HepG2 (cell line): ENCODE measurements around the gene CLDND2. TPM values are rescaled to one million over a fixed set of nuclear protein-coding genes. Genes with fewer than 3 reads are reported as not detected.

Experiments used
- polyA plus RNA-seq, 8 experiments: library from polyadenylated mRNA; depleted of rRNA in 3 of 8; stranded (reverse) in 7 of 8; unstranded in 1 of 8; fragments of >200 nt; fragmentation: Illumina TruSeq in 4 of 8; extraction: Trizol in 4 of 8; gene quantifications; 2 replicates each; pipeline versions ENCODE4 v1.2.1 to v1.2.3, GENCODE V29; 2011 to 2016; ENCODE audit warnings: low read depth in 4 of 8, missing spikeins in 1 of 8, mixed read lengths in 1 of 8; ENCODE audit not compliant: insufficient read depth in 1 of 8
- total RNA-seq, 5 experiments: library from RNA; depleted of rRNA; stranded (reverse); fragments of >200 nt; fragmentation: Illumina TruSeq; extraction: Trizol; gene quantifications; 2 replicates each; pipeline ENCODE4 v1.2.3, GENCODE V29; 2016; ENCODE audit warnings: low read depth in 1 of 5

CLDND2 gene
- total and polyA plus RNA-seq, 2 of the 13 experiments (the other 11 are each of a cell fraction or from before 2014, with no cell fraction given), result 0.84 to 1.8 TPM

Other genes with a start within 250 kb of the CLDND2 start
- gene SIGLEC9, start 244.1 kb downstream of the CLDND2 start, total RNA-seq (2016; rRNA removed; fragmentation: Illumina TruSeq; extraction: Trizol), result not detected in 2 replicates
- not detected in 2 replicates for gene SIGLEC9, start 244.1 kb downstream of the CLDND2 start, polyA plus RNA-seq (2011; rRNA removed)
- not detected in 2 replicates for gene SIGLEC7, start 226.7 kb downstream of the CLDND2 start, total RNA-seq (2016; rRNA removed; fragmentation: Illumina TruSeq; extraction: Trizol)
- 0.17 TPM in 1 of 2 replicates, not detected in the other for gene SIGLEC7, start 226.7 kb downstream of the CLDND2 start, polyA plus RNA-seq (2011; rRNA removed)
- 0.29 TPM in 1 of 2 replicates, not detected in the other for gene CD33, start 143.9 kb downstream of the CLDND2 start, total RNA-seq (2016; rRNA removed; fragmentation: Illumina TruSeq; extraction: Trizol)
- 0.07 TPM in 1 of 2 replicates, not detected in the other for gene CD33, start 143.9 kb downstream of the CLDND2 start, polyA plus RNA-seq (2011; rRNA removed)
- not detected in 2 replicates for gene SIGLECL1, start 117.9 kb downstream of the CLDND2 start, total RNA-seq (2016; rRNA removed; fragmentation: Illumina TruSeq; extraction: Trizol)
- gene SIGLECL1, start 117.9 kb downstream of the CLDND2 start, polyA plus RNA-seq (2011; rRNA removed), result not detected in 2 replicates
- gene IGLON5, start 57.4 kb downstream of the CLDND2 start, total RNA-seq (2016; rRNA removed; fragmentation: Illumina TruSeq; extraction: Trizol), result 0.04 TPM in 1 of 2 replicates, not detected in the other
- gene IGLON5, start 57.4 kb downstream of the CLDND2 start, polyA plus RNA-seq (2011; rRNA removed), result 5.7 and 6.2 TPM in 2 replicates
- 1.8 and 2.7 TPM in 2 replicates for gene VSIG10L, start 26.9 kb downstream of the CLDND2 start, total RNA-seq (2016; rRNA removed; fragmentation: Illumina TruSeq; extraction: Trizol)
- gene VSIG10L, start 26.9 kb downstream of the CLDND2 start, polyA plus RNA-seq (2011; rRNA removed), result 8.0 and 8.5 TPM in 2 replicates
- 678 and 853 TPM in 2 replicates for gene ETFB, start 2.6 kb downstream of the CLDND2 start, total RNA-seq (2016; rRNA removed; fragmentation: Illumina TruSeq; extraction: Trizol)
- gene ETFB, start 2.6 kb downstream of the CLDND2 start, polyA plus RNA-seq (2011; rRNA removed), result 1,171 and 1,314 TPM in 2 replicates
- gene NKG7, start 3.7 kb upstream of the CLDND2 start, total RNA-seq (2016; rRNA removed; fragmentation: Illumina TruSeq; extraction: Trizol), result not detected in 2 replicates
- 0.21 and 0.40 TPM in 2 replicates for gene NKG7, start 3.7 kb upstream of the CLDND2 start, polyA plus RNA-seq (2011; rRNA removed)
- not detected in 2 replicates for gene LIM2, start 19.0 kb upstream of the CLDND2 start, total RNA-seq (2016; rRNA removed; fragmentation: Illumina TruSeq; extraction: Trizol)
- 1.3 and 1.8 TPM in 2 replicates for gene LIM2, start 19.0 kb upstream of the CLDND2 start, polyA plus RNA-seq (2011; rRNA removed)
- gene C19orf84, start 21.6 kb upstream of the CLDND2 start, total RNA-seq (2016; rRNA removed; fragmentation: Illumina TruSeq; extraction: Trizol), result not detected in 2 replicates
- gene C19orf84, start 21.6 kb upstream of the CLDND2 start, polyA plus RNA-seq (2011; rRNA removed), result 0.05 and 0.20 TPM in 2 replicates
- not detected in 2 replicates for gene SIGLEC10, start 48.6 kb upstream of the CLDND2 start, total RNA-seq (2016; rRNA removed; fragmentation: Illumina TruSeq; extraction: Trizol)
- gene SIGLEC10, start 48.6 kb upstream of the CLDND2 start, polyA plus RNA-seq (2011; rRNA removed), result not detected in 2 replicates
- gene SIGLEC8, start 89.5 kb upstream of the CLDND2 start, total RNA-seq (2016; rRNA removed; fragmentation: Illumina TruSeq; extraction: Trizol), result not detected in 2 replicates
- not detected in 2 replicates for gene SIGLEC8, start 89.5 kb upstream of the CLDND2 start, polyA plus RNA-seq (2011; rRNA removed)
- gene CEACAM18, start 109.5 kb upstream of the CLDND2 start, total RNA-seq (2016; rRNA removed; fragmentation: Illumina TruSeq; extraction: Trizol), result not detected in 2 replicates
- not detected in 2 replicates for gene CEACAM18, start 109.5 kb upstream of the CLDND2 start, polyA plus RNA-seq (2011; rRNA removed)
- gene SIGLEC12, start 132.8 kb upstream of the CLDND2 start, total RNA-seq (2016; rRNA removed; fragmentation: Illumina TruSeq; extraction: Trizol), result not detected in 2 replicates
- not detected in 2 replicates for gene SIGLEC12, start 132.8 kb upstream of the CLDND2 start, polyA plus RNA-seq (2011; rRNA removed)
- not detected in 2 replicates for gene SIGLEC6, start 162.7 kb upstream of the CLDND2 start, total RNA-seq (2016; rRNA removed; fragmentation: Illumina TruSeq; extraction: Trizol)
- gene SIGLEC6, start 162.7 kb upstream of the CLDND2 start, polyA plus RNA-seq (2011; rRNA removed), result not detected in 2 replicates
- 1.5 and 2.3 TPM in 2 replicates for gene ZNF175, start 202.3 kb upstream of the CLDND2 start, total RNA-seq (2016; rRNA removed; fragmentation: Illumina TruSeq; extraction: Trizol)
- 1.1 and 1.2 TPM in 2 replicates for gene ZNF175, start 202.3 kb upstream of the CLDND2 start, polyA plus RNA-seq (2011; rRNA removed)